Stimulated activated CD8-positive, alpha-beta memory T cell treated with anti-CD3 and anti-CD28 coated beads, Interleukin-2, amount 100 ng/mL, for 48 hours (primary cell): Measurements from ENCODE around the gene ANXA2R.
A peak's percentile ranks its signal among the peaks of the same experiment; 100 is the strongest.
"Not testable (repeated sequence)": the region's sequence is repeated elsewhere in the genome, so short reads cannot be mapped to it uniquely, and the experiment has no call there.

Source experiments
- DNase-seq, 2 donors: peaks; one replicate each; pipeline ENCODE4 v3.0.0-alpha.2; 2020; ENCODE audit warnings: low read depth in 2 of 2

ANXA2R gene

GRCh38 chr5:43061352-43062075 is 21.4 kb upstream of the ANXA2R start:
- DNase-seq: no peak

- not testable (repeated sequence) for DNase-seq
Observed at GRCh38 chr5:43060020-43060419, 19.9 kb upstream of the ANXA2R start.

DNA sequence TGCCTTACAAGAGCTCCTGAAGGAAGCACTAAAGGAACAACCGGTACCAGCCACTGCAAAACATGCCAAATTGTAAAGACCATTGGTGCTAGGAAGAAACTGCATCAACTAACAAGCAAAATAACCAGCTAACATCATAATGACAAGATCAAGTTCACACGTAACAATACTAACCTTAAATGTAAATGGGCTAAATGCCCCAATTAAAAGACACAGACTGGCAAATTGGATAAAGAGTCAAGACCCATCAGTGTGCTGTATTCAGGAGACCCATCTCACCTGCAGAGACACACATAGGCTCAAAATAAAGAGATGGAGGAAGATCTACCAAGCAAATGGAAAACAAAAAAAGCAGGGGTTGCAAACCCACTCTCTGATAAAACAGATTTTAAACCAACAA is 15.0 kb upstream of the ANXA2R start:
- DNase-seq: not testable (repeated sequence)

DNA sequence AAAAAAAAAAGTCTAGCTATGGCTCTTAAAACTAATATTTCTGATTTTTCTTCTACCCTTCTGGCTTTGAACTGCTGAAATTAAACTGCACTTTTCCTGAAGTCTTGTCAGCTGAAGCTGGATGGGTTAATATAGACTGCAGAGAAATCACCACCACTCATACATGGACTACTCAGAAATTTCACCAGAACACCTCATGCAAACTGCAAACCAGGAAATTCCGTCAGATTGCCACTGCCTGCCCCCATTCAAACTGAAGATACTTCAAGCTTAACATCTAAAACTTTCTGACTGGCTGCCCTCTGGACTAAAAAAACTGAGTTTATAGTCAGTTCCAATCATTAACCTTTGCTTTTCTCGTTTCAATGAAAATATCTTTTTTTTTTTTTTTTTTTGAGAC is 11.6 kb upstream of the ANXA2R start:
- DNase-seq: no peak

DNA sequence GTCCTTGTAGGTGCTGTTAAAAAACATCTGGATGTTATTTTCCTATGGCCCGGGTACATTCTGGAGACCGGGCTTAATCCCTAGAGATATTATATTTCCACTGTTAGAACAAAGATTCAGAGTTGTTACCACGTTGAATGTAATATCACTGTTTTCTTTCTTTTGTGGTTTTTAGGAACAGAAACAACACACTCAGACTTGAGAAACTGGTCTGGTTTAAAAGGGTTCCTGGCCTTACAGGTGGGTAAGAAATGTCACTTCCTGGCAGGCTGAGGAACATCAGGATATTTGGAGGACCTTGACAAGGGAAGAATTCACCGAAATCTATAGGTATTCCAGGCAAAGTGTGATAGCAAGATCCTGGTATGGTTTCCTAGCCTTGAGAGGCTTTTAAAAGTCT is 10.3 kb upstream of the ANXA2R start:
- DNase-seq: no peak

DNA sequence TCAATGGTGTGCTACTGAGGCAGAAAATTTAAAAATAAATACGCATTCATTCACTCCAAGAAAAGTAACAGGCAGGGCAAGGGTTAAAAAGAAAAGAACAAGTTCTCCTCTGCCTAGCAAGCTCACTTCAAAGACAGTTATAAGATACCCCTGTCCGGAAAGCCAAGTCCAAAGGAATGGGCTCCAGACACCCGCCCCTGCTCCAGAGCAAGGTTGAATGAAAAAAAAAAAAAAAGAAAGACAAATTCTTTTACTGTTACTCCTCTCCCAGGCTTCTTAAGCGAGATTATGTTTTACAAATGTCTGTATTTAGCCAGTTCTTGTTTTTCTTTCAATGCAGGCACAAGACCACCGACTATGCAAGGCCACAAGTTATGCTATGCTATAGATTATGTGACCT is 9.1 kb upstream of the ANXA2R start:
- no peak for DNase-seq

- DNase-seq: no peak
Observed at GRCh38 chr5:43046474-43046873, 6.4 kb upstream of the ANXA2R start.

DNA sequence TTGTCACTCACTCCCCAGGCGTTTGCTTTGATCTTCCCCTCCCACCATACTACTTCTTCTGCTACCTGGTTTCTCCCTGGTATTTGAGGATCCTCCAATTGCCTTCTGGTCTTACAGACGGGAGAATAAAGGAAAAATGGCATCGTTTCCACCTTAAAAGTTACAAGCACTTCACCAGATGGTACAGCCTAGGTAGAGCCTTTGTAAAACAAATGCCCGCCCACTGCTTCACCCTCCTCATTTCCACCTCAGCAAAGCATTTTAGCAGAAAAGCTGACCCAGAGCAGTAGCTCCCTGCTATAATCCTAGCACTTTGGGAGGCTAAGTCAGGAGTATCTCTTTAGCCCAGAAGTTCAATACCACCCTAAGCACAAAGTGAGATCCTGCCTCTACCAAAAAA is 5.1 kb upstream of the ANXA2R start:
- no peak for DNase-seq

DNA sequence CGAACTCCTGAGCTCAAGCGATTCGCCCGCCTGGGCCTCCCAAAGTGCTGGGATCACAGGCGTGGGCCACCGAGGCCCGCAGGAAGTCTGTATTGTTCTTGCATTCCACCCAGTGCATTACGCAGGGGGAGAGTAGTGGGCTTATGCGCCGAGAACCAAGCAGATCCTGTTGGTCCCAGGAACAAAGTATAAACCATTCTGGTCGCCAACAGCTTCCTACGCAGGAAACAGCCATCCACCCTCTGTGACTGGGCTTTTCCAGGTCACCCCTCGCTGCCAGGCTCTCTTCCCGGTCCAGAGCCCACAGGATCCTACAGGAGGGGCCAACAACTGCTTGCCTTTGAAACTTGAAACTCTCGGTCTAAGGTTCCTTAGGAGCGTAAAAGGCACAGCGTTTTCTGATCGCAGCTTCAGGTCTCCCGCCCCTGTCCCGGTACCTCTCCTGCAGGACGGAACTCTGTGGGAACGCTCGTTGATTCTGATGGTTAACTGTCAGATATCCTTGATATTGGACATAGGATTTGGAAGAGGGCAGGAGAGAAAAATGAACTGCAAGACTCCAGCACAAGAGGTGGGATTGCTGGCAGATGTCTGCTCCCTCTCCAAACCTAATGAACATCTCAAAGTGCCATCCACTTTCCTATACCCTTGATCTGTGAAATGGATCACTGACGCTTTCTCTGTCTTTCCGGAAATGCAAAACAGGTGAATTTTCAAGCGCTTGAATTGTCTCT is 4.2 kb upstream of the ANXA2R start:
- DNase-seq: no peak

- no peak for DNase-seq
Observed at GRCh38 chr5:43043400-43043756, 3.3 kb upstream of the ANXA2R start.

DNA sequence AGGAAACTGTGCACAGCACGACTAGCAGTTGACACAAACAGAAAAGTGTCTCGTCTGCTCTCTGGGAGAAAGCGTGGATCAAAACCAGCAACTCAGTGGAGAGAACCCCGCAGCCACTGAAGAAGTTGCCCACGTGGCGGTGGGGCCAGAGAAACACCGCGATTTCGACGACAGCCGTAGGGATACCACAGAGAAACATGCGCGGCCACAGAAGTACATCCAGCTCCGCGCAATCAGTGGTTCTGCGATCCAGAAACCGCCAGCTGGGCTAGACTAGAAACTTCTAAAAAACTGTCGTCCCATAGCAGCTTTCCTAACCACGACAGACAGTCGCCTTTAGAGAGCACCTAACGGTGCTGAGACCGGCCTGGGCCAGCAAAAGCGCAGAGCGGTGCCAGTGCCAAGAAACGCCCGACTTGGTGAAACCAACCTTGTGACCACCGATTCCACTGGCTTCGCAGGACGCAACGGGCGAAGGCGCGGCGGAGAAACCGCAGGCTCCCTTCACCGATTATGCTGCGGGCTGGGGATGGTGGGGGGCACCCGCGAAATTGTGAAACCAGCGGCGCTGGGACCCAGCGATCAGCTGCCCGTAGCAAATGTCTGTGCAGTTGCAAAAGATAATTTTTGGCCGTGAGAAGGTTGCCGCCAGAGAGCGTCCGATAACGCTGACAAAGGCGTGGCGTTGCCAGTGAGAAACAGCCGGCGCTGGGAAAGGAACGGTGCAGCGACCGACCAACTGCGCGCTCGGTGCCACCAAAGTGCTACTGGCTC is 2.7 kb upstream of the ANXA2R start:
- DNase-seq: peak; percentile 54 to 61

DNA sequence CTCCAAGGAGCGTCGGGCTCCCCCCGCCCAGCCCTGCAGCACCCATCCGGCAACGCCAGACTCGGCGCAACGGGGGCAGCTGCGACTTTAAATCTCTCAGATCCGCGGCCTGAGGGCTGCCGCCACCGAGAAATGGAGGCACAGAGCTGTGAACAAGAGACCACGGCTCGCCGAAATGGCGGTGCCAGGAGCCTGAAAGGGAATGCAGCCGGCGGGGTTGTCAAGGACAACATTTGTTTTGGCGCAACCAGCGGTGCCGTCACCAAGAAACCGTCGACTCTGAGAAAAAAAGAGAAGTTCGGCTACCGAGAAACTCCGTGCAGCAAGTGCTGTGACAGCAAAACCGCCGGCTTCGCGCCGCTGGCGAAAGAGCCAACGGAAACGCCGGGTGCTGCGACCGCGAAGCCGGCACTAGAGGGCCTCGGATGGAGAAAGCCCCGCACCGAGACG is 2.1 kb upstream of the ANXA2R start:
- DNase-seq: peak; percentile 61 to 69

DNA sequence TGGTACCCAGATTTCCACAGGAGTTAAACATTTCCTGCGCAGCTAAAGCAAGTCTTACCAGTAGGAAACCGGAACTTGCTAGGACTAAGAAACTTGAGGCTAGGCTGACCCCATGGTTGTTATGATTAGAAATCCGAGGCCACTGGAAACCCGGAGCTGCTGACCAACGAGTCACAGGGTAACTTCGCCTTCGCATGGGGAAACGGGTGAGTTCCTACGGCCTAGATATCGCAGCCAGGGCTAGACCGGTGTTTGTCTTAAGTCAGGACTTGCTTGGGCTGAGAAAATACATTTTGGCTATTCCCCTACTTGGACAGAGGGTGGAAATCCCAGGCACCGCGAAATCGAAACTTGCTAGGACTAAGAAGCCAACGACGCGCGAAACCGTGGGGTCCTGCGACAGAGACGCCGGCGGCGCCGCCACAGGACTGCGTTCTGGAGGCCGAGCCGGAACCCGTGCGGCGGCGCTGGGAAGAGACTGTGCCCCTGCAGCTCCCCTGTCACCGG is 1.6 kb upstream of the ANXA2R start:
- DNase-seq: no peak

GRCh38 chr5:43041110-43041668 is 1.1 kb upstream of the ANXA2R start:
- DNase-seq: no peak

DNA sequence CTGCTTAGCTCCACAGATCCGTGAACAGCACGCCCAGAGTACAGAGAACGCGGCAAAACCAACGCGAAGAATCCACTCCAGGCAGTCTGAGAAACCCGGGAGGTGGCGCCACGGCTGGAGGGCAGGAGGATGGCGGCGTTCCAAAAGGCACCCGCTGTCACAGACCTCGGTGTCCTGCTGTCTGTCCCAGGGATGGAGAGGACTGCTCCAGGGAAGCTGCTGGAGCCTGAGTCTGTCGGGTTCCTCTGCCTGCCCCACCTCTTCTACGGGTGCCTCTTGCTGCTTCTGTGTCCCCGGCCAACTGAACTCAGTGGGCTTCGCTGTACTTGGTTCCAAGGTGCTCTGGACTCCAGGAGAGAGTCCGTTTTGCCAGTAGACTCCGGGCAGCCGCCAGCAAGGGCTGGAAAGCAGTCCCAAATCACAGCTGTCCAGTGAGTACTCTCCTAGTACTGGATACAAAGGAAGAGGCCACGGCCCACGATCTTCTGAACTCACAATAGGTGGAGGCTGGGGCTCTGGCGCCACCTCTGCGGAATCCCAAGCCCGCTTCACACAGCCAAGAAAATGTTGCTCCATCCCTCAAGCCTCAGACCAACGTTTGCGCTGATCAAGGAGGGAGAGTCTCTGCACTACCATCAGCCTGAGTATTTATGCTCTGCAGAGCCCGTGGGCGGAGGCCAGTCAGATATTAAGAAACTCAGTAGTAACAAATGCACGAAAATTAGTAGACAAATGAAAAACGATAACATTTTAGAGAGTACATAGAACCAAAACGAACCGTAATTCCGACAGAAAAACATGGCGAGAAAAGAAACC is 440 bp downstream of the ANXA2R start:
- peak; percentile 49 to 51 for DNase-seq

GRCh38 chr5:43039152-43039470 is 1.0 kb downstream of the ANXA2R start:
- no peak for DNase-seq

DNA sequence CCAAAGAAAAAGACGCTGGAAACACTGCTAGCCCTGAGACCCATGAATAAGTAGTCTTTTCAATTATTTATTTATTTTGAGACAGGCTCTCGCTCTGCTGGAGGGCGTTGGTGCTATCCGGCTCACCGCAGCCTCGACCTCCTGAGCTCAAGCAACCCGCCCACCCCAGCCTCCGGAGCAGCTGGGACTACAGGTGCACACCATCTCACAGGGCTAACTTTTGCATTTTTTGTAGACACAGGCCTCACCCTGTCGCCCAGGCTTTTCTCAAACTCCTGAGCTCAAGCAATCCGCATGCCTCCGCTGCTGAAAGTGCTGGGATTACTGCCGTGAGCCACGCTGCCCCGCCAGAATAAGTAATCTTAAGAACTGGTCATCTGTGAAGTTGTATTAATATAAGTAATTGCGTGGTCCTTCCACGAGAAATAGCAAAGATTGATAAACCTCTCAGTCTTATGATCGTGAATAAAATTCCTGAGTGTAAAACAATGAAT is 1.6 kb downstream of the ANXA2R start:
- DNase-seq: peak in 1 of 2 donors; percentile 11

- no peak for DNase-seq
Observed at GRCh38 chr5:43037636-43038495, 2.3 kb downstream of the ANXA2R start.

DNA sequence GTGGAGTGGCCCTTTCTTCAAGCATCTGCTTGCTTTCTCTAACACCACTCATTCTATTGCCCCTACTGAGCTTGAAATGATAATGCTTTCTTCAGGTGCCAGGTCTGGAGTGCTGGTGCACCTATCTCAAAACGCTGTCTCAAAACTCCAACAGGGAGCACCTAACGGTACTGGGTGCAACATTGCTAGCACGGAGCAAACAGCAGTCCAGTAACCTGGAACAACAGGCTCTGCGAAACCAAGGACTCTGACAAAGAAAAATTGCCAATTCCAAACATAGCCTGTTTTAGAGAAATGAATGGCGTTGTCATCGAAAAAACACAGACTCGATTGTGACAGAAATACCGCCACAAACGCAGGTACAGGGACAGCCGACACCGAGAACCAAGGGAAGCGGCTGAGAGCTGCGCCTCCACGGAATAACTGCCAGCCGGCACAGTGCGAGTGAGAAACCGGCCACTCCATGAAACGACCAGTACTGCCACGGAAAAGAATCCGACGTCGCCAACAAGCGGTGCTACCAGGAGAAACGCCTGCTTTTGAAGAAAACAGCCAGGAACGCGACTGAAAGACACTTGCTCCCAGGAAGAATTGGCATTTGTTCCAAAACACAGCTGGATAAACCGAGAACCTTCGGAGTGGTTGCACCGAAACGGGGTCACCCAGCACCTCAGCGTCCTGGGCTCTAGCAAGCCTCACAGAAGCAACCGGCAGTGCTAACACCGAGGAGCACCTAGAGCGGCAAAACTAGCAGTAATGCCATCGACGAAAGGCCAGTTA is 3.1 kb downstream of the ANXA2R start:
- no peak for DNase-seq
